NCI-H82 treated with DMSO at 0.1 percent for 48 hours (cell line): ENCODE data around the gene INO80E.
"Not testable (repeated sequence)": the region's sequence is repeated elsewhere in the genome, so short reads cannot be mapped to it uniquely, and the experiment has no call there.

Source experiments
- DNase-seq: peaks from one replicate; lab custom pipeline; 2025; ENCODE audit not compliant: unreplicated experiment; lab: John Stamatoyannopoulos, UW

Gene INO80E

DNA sequence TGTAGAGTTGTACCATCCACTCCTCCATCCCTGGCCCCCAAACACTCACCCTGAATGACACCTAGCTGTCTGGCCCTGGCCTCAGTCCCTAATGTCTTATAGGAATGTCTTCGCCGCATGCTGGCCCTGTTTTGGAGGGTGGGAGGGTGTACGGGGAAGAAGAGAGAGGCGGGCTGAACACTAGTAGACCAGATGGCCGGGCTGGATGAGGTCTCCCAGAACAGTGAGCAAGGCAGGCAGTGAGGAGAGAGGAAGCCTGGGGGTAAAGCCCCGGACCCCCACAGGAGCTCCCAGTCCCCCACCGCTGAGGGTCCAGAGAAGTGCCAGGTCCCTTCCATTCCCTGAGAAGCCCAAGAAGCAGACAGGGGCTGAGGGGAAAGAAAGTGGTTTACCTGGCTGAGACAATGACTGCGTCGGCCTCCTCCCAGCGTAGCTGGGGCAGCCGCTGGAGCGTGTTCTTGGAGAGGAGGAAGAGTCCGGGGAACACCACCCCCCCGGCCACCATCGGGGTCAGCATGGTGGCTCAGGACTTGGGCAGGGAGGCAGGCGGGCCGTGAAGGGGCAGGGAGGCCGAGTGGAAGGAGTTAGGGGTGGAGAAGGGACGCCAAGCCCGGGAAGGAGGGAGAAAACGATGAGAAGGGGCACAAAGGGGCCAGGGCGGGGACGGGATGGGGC is 34.1 kb downstream of the INO80E start:
- DNase-seq, result peak; percentile 34

- DNase-seq, result peak; percentile 18
Measured at GRCh38 chr16:30030841-30031413, 34.9 kb downstream of the INO80E start, which contains the start of gene TLCD3B. TSS of gene TLCD3B (minus strand) at chr16:30031271. CDS start at chr16:30030527, 744 bp downstream.

DNA sequence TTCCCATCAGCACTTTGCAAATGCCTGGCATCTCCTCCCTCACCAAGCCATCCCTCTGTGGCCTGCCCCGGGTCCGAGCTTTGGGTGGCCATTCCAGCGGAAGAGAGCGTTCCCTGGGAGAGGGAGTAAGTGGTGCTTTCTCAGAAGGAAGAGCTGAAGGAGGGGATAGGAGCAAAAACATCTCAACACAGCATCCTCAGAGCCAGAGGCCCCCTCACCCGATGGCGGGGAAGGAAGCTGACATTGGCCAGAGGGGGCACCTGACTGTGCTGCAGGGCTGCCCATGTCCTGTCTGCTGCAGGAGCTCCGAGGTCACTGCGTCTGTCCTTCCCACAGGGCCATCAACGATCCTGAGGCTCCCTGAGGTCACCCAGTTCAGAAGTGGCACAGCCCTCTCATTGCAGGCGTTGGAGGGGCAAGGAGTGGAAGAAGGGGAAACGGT is 35.5 kb downstream of the INO80E start:
- no peak for DNase-seq

DNA sequence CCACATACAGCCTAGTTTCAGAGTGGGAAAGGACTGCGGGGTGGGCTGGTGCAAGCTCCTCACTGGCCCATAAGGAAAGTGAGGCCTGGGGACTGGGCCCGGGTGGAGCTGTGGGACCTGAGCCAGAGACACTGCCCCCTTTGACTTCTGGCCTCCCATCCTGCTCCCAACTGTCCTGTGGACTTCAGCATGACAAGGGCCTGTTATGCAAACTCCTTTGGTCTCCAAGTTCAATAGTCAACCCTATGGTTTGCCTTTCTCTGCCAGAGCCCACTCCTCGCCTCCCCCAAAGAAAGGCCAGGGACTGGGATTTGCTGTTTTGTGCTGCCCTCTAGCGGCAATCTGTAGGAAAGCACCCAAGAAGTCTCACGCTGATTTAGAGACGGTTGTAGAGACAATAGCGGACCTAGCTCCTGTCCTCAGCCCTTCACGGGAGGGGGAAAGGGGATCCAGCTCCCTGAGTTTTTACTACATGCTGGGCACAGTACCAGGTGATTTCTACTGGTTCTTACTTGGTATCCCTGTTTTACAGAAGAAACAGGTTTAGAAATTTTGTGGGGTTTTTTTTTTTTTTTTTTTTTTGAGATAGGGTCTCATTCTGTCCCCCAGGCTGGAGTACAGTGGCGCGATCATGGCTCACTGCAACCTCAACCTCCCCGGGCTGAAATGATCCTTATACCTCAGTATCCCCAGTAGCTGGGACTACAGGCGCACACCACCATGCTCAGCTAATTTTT is 36.2 kb downstream of the INO80E start:
- peak; percentile 82 for DNase-seq

GRCh38 chr16:30033270-30033669 is 37.2 kb downstream of the INO80E start:
- no peak for DNase-seq

GRCh38 chr16:30040221-30040620 is 44.2 kb downstream of the INO80E start:
- no peak for DNase-seq

DNA sequence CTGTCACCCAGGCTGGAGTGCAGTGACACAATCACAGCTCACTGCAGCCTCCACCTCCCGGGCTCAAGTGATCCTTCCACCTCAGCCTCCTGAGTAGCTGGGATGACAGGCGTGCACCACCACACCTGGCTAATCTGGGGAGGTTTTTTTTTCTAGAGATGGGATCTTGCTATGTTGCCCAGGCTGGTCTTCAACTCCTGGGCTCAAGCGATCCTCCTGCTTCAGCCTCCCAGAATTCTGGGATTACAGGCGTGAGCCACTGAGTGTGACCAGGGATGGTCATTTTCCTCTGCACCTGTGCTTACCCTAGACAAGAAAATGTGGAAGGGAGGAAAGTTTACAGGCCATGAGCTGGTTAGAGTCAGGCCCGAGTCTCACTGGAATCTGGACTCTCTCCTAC is 44.6 kb downstream of the INO80E start:
- DNase-seq, result not testable (repeated sequence)

- DNase-seq, result no peak
Measured at GRCh38 chr16:30041841-30042240, 45.8 kb downstream of the INO80E start.

DNA sequence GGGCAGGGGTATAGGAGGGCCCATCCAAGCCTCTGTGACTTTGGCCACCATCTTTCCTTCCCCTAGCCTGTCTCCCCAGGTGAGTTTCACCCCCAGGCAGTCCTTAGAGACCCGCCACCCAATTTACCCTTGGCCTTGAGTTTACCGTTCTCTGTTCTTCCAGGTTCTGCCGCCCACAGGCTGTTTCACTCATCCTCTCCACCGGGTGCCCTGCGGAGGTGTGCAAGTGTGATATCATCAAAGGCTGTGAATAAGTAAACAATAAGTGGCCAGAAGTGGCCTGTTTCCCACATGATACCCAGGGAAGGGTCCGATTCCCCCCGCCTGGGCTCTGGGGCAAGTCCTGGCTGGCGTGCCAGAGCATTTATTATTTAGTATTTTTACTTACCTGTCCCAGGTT is 50.1 kb downstream of the INO80E start:
- no peak for DNase-seq

- no peak for DNase-seq
Measured at GRCh38 chr16:30046588-30046987, 50.5 kb downstream of the INO80E start.

GRCh38 chr16:30049871-30050270 is 53.8 kb downstream of the INO80E start:
- DNase-seq, result no peak

DNA sequence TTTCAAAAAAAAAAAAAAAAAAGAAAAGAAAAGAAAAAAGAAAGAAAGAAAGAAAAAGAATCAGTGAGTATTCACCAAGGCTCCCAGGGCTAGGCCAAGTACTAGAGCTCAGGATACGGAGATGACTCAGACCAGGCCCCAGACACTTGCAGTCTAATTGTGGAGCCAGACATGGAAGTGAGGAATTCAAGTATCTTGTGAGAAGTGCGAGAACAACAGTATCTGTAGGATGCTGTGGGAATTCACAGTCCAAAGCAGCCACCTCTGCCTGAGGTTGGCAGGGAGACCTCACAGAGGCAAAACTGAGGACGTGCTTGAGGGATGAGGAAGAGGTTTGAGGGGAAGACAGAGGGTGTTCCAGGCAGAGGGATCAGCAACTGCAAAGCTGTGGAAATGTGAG is 55.5 kb downstream of the INO80E start:
- no peak for DNase-seq

DNA sequence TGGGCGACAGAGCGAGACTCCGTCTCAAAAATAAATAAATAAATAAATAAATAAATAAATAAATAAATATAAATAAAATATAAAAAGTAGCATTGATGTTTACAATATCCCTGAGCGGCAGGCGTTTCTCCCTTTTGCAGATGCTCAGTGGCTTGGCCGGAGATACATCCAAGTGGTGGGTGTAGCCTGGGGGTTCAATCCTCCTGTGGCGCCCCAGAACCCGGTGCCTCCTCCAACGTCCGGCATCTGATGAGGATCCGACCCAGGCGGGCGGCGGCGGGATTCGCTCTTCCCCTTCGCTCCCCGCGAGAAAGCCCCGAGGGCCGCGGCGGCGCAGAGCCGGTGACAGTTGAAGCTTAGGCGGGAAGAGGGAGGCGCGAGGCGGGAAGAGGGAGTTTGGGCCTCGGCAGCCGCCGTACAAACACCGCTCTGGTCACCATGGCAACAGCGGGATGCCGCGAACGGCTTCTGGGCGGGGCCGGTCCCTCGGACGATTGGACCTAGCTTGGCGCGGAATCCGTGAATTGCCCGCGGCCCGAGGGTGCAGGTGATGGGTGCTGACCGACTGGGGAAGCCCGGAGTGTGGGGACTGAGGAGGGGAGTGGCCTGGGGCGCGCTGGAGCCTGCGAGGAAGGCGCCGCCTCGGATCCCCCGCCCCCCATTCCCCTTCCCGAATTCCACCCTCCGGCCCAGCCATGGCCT is 56.8 kb downstream of the INO80E start:
- peak; percentile 74 for DNase-seq

DNA sequence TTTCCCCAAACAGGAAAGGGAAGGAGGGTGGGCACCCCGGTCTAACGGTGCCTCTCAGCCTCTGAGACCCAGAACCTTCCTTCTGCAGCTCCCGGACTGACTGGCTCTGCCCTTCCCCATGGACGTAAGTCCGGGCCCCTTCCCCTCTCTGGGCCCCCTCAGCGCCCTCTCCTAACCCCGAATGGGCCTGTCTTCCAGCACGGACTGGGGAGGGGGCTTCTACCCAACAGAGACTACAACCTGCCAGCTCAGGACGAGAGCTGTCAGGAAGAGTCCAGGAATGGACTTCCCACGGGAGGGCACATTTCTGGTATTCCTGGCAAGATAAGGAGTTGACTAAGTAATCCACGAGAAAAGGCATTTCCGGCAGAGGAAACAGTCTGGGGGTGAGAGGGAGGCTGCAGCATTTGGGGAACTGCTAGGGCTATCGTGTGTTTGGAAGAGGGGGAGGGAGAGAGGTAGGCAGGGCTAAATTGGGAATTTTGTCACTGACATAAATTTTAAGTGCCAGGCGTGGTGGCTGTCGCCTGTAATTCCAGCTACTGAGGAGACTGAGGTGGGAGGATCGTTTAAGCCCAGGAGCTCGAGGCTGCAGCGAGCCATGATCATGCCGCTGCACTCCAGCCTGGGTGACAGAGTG is 57.5 kb downstream of the INO80E start:
- no peak for DNase-seq

- DNase-seq, result no peak
Measured at GRCh38 chr16:30054451-30054850, 58.4 kb downstream of the INO80E start.

DNA sequence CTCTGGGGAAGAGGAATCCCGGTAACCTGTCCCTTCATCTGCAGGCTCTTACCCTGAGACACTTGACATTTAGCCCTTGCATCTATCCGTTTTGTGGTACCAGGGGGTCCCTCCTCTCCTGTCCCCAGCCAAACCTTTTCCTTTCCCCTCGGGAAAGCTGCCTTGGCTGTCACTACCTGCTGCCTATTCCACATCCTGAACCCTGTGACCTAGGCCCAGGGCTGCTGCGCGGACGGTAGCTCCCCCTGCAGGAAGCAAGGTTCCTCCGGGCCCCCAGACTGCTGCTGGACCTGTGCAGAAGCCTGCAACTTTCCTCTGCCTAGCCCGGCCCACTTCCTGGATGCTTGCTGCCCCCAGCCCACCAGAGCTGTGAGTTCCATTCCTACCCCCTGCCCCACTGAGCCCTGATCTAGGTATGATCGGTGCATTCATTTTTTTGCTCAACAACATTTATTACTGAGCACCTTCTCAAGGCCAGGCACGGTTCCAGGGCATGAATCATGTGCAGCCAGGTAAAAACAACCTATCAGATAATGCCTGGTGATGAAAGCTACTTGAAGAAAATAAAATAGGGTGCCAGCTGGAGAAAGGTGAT is 59.0 kb downstream of the INO80E start:
- peak; percentile 33 for DNase-seq
